WTC11 (cell line): ENCODE measurements around the gene SRMS. TPM values are rescaled to one million over a fixed set of nuclear protein-coding genes. Genes with fewer than 3 reads are reported as not detected.

Experiments used
- AR ChIP-seq: fragments of 250-450 bp; sonication (Bioruptor Pico); IDR thresholded peaks from 2 replicates; pipeline ENCODE4 v1.9.0; 2021; ENCODE audit warnings: mild to moderate bottlenecking
- ATF3 ChIP-seq: sonication (generic); formaldehyde crosslinking; conservative IDR thresholded peaks from 2 replicates; pipeline ENCODE4 v1.8.1; 2022; ENCODE audit warnings: mild to moderate bottlenecking, missing genetic modification reagents
- ATF6 ChIP-seq: sonication (generic); formaldehyde crosslinking; IDR thresholded peaks from 2 replicates; pipeline ENCODE4 v1.8.1; 2023; ENCODE audit warnings: mild to moderate bottlenecking, missing genetic modification reagents
- CREB1 ChIP-seq: sonication (generic); formaldehyde crosslinking; IDR thresholded peaks from 2 replicates; pipeline ENCODE4 v1.8.0; 2023; ENCODE audit warnings: mild to moderate bottlenecking, missing genetic modification reagents
- CTCF ChIP-seq: fragments of 200-600 bp; IDR thresholded peaks from 2 replicates; pipeline ENCODE4 v1.8.0; 2022; ENCODE audit warnings: antibody characterized with exemption
- FOXK1 ChIP-seq: sonication (generic); formaldehyde crosslinking; IDR thresholded peaks from 2 replicates; pipeline ENCODE4 v1.8.0; 2022; ENCODE audit warnings: mild to moderate bottlenecking, moderate library complexity, missing genetic modification reagents
- MAX ChIP-seq: sonication (generic); formaldehyde crosslinking; IDR thresholded peaks from 2 replicates; pipeline ENCODE4 v1.8.0; 2022; ENCODE audit warnings: mild to moderate bottlenecking, missing genetic modification reagents
- MYBL2 ChIP-seq: sonication (generic); formaldehyde crosslinking; IDR thresholded peaks from 2 replicates; pipeline ENCODE4 v1.8.1; 2023; ENCODE audit warnings: mild to moderate bottlenecking, moderate library complexity, missing genetic modification reagents
- RELA ChIP-seq: sonication (generic); formaldehyde crosslinking; IDR thresholded peaks from 2 replicates; pipeline ENCODE4 v1.8.1; 2022; ENCODE audit warnings: missing genetic modification reagents, mild to moderate bottlenecking, borderline replicate concordance
- RORB ChIP-seq: fragments of 250-450 bp; sonication (Bioruptor Pico); IDR thresholded peaks from 2 replicates; pipeline ENCODE4 v1.9.0; 2021; ENCODE audit warnings: mild to moderate bottlenecking
- TCF7 ChIP-seq: sonication (generic); formaldehyde crosslinking; IDR thresholded peaks from 2 replicates; pipeline ENCODE4 v1.8.0; 2022; ENCODE audit warnings: mild to moderate bottlenecking, low read depth, missing genetic modification reagents, moderate library complexity
- TEAD1 ChIP-seq: sonication (generic); formaldehyde crosslinking; IDR thresholded peaks from 2 replicates; pipeline ENCODE4 v1.8.0; 2022; ENCODE audit warnings: mild to moderate bottlenecking, missing genetic modification reagents
- TP53 ChIP-seq: sonication (generic); formaldehyde crosslinking; IDR thresholded peaks from 2 replicates; pipeline ENCODE4 v1.8.1; 2023; ENCODE audit warnings: mild to moderate bottlenecking, missing genetic modification reagents
- ZMAT4 ChIP-seq: fragments of 250-450 bp; sonication (Bioruptor Pico); IDR thresholded peaks from 2 replicates; pipeline ENCODE4 v1.9.0; 2021; ENCODE audit warnings: mild to moderate bottlenecking
- ZNF219 ChIP-seq: sonication (generic); formaldehyde crosslinking; IDR thresholded peaks from 2 replicates; pipeline ENCODE4 v1.8.0; 2023; ENCODE audit warnings: missing genetic modification reagents, mild to moderate bottlenecking, borderline replicate concordance
- ZNF263 ChIP-seq: sonication (generic); formaldehyde crosslinking; IDR thresholded peaks from 2 replicates; pipeline ENCODE4 v1.8.1; 2022; ENCODE audit warnings: low read depth, mild to moderate bottlenecking, moderate library complexity, missing genetic modification reagents
- ZNF317 ChIP-seq: sonication (generic); formaldehyde crosslinking; IDR thresholded peaks from 2 replicates; pipeline ENCODE4 v1.8.1; 2023; ENCODE audit warnings: low read depth, mild to moderate bottlenecking, moderate library complexity, missing genetic modification reagents, borderline replicate concordance
- ZNF396 ChIP-seq: fragments of 250-450 bp; sonication (Bioruptor Pico); IDR thresholded peaks from 2 replicates; pipeline ENCODE4 v1.8.0; 2021; ENCODE audit warnings: mild to moderate bottlenecking, moderate library complexity, borderline replicate concordance
- ZNF512 ChIP-seq: sonication (generic); formaldehyde crosslinking; IDR thresholded peaks from 2 replicates; pipeline ENCODE4 v1.8.1; 2022; ENCODE audit warnings: missing genetic modification reagents, borderline replicate concordance
- total RNA-seq: library from RNA; stranded (reverse); gene quantifications from 3 replicates; pipeline ENCODE4 v1.2.3, GENCODE V29; 2021
- TF ChIP-seq, protein P1 (sequence below): sonication (generic); formaldehyde crosslinking; IDR thresholded peaks from 2 replicates; pipeline ENCODE4 v1.8.0; 2022; ENCODE audit warnings: mild to moderate bottlenecking, missing genetic modification reagents
- TF ChIP-seq, protein P2 (sequence below): sonication (generic); formaldehyde crosslinking; IDR thresholded peaks from 2 replicates; pipeline ENCODE4 v1.8.1; 2022; ENCODE audit warnings: mild to moderate bottlenecking, missing genetic modification reagents, moderate library complexity, borderline replicate concordance
- TF ChIP-seq, protein P3 (sequence below): sonication (generic); formaldehyde crosslinking; IDR thresholded peaks from 2 replicates; pipeline ENCODE4 v1.8.1; 2023; ENCODE audit warnings: mild to moderate bottlenecking, missing genetic modification reagents, moderate library complexity

The SRMS gene
- total RNA-seq, 1 experiment from 2014 or later: 0.26 TPM

- no peak for TF ChIP-seq CTCF
- TF ChIP-seq ZNF219: no peak
- no peak for TF ChIP-seq TEAD1 (CRISPR knock-in tag)
- no peak for TF ChIP-seq ZNF317 (CRISPR knock-in tag)
- TF ChIP-seq, protein P1, sequence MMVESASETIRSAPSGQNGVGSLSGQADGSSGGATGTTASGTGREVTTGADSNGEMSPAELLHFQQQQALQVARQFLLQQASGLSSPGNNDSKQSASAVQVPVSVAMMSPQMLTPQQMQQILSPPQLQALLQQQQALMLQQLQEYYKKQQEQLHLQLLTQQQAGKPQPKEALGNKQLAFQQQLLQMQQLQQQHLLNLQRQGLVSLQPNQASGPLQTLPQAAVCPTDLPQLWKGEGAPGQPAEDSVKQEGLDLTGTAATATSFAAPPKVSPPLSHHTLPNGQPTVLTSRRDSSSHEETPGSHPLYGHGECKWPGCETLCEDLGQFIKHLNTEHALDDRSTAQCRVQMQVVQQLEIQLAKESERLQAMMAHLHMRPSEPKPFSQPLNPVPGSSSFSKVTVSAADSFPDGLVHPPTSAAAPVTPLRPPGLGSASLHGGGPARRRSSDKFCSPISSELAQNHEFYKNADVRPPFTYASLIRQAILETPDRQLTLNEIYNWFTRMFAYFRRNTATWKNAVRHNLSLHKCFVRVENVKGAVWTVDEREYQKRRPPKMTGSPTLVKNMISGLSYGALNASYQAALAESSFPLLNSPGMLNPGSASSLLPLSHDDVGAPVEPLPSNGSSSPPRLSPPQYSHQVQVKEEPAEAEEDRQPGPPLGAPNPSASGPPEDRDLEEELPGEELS (CRISPR knock-in tag): peak; percentile 10; the same call in 1 of the 2 replicates
- TF ChIP-seq, protein P2, sequence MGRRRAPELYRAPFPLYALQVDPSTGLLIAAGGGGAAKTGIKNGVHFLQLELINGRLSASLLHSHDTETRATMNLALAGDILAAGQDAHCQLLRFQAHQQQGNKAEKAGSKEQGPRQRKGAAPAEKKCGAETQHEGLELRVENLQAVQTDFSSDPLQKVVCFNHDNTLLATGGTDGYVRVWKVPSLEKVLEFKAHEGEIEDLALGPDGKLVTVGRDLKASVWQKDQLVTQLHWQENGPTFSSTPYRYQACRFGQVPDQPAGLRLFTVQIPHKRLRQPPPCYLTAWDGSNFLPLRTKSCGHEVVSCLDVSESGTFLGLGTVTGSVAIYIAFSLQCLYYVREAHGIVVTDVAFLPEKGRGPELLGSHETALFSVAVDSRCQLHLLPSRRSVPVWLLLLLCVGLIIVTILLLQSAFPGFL (CRISPR knock-in tag): no peak
- TF ChIP-seq ZMAT4: no peak
- TF ChIP-seq AR (CRISPR knock-in tag): no peak
- TF ChIP-seq CREB1: 0 out of 2 replicates have a peak, but pooled peaks have one; percentile 29
- TF ChIP-seq ZNF263 (CRISPR knock-in tag): no peak
- TF ChIP-seq, protein P3, sequence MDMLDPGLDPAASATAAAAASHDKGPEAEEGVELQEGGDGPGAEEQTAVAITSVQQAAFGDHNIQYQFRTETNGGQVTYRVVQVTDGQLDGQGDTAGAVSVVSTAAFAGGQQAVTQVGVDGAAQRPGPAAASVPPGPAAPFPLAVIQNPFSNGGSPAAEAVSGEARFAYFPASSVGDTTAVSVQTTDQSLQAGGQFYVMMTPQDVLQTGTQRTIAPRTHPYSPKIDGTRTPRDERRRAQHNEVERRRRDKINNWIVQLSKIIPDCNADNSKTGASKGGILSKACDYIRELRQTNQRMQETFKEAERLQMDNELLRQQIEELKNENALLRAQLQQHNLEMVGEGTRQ (CRISPR knock-in tag): no peak
- no peak for TF ChIP-seq ZNF396 (CRISPR knock-in tag)
- no peak for TF ChIP-seq ATF3 (CRISPR knock-in tag)
- TF ChIP-seq RELA (CRISPR knock-in tag): peak; percentile 88; the same call in 1 of the 2 replicates
- TF ChIP-seq TP53: no peak
- no peak for TF ChIP-seq TCF7 (CRISPR knock-in tag)
- TF ChIP-seq MAX: peak; percentile 17; the same call in 1 of the 2 replicates
- TF ChIP-seq FOXK1 (CRISPR knock-in tag): no peak
- no peak for TF ChIP-seq ZNF512 (CRISPR knock-in tag)
- TF ChIP-seq MYBL2: no peak
- TF ChIP-seq RORB (CRISPR knock-in tag): no peak
- TF ChIP-seq ATF6 (CRISPR knock-in tag): no peak
Measured at GRCh38 chr20:63520934-63521601, 26.5 kb downstream of the SRMS start (continued).
